ENCODE results near the gene PTPN4.

DNA sequence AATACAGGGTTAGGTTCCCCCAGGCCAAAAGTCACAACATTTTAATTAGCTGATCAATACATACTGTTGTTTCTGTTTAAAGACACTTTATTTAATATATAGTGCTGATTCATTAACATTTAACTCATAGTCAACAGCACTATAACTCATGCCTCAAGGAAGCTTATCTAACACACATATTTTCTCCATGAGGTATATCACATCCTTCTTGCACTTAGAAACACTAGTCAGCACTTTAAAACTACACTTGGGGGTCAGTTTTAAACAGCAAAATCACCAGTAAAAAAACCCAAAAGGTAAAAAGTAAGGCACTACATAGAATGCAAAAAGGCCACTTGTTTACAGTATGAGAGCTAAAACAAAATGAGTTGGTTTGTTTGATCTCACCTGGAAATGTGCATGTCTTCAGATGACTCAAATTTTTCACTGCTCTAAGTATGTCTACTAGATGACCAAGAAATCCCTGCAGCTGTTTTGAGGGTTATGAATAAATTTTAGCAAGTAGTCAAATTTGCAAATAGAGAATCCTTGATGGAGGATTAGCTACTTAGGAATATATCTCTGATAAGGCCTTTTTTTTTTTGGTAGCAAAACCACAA is 199.0 kb downstream of the PTPN4 start:
- TF ChIP-seq, protein P1, sequence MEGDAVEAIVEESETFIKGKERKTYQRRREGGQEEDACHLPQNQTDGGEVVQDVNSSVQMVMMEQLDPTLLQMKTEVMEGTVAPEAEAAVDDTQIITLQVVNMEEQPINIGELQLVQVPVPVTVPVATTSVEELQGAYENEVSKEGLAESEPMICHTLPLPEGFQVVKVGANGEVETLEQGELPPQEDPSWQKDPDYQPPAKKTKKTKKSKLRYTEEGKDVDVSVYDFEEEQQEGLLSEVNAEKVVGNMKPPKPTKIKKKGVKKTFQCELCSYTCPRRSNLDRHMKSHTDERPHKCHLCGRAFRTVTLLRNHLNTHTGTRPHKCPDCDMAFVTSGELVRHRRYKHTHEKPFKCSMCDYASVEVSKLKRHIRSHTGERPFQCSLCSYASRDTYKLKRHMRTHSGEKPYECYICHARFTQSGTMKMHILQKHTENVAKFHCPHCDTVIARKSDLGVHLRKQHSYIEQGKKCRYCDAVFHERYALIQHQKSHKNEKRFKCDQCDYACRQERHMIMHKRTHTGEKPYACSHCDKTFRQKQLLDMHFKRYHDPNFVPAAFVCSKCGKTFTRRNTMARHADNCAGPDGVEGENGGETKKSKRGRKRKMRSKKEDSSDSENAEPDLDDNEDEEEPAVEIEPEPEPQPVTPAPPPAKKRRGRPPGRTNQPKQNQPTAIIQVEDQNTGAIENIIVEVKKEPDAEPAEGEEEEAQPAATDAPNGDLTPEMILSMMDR (IDR thresholded peaks at IDR 0.05; ENCODE audit: low read depth, low read length), result no peak
- no peak for TF ChIP-seq EZH2phosphoT487 (IDR thresholded peaks at IDR 0.05; ENCODE audit: low read depth)

Measured in OCI-LY3 (cell line).